Measurements from ENCODE around the gene ZC3H14.

GRCh38 chr14:88521818-88522217 is 41.0 kb upstream of the ZC3H14 start:
- no peak for TF ChIP-seq POLR2AphosphoS5 (IDR thresholded peaks at IDR 0.05; ENCODE audit: low read depth, low read length)
- TF ChIP-seq REST (IDR thresholded peaks at IDR 0.05; ENCODE audit: insufficient read depth in 1 of 2, low read depth in 2 of 2, low read length in 2 of 2) = no peak
- TF ChIP-seq TAF1 (IDR thresholded peaks at IDR 0.05; ENCODE audit: borderline replicate concordance, insufficient read depth, low read length) = no peak
- no peak for TF ChIP-seq SIN3A (IDR thresholded peaks at IDR 0.05; ENCODE audit: borderline replicate concordance, insufficient read depth, low read length)
- TF ChIP-seq FOXP2 (optimal IDR thresholded peaks at IDR 0.05; ENCODE audit: borderline replicate concordance, extremely low read depth, extremely low read length, insufficient read depth) = no peak
